ENCODE results near the gene ABCF3. TPM values are rescaled to one million over a fixed set of nuclear protein-coding genes. Genes with fewer than 3 reads are reported as not detected.

ABCF3 gene
- total RNA-seq, 4 donors from 2014 or later, result 41.0 to 76.7 (median 64.0) TPM

DNA sequence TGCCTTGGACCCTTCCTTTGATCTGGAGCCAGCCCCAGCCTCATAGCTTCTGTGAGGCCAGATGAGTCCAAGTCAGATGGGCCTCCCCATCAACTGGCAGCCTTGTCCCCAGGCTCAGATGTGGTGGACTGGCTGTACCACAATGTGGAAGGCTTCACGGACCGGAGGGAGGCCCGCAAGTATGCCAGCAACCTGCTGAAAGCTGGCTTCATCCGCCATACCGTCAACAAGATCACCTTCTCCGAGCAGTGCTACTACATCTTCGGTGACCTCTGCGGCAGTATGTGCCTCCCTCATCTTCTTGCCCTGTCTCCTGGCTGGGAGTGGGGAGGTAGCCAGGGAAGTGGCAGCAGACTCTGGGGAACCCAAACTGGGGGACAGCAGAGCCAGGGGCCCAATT lies 18.2 kb upstream of the ABCF3 start:
- DNase-seq (ENCODE audit: low spot score), result no peak
- ATAC-seq (ENCODE audit: low FRiP score), result no peak
- TF ChIP-seq, protein P1, sequence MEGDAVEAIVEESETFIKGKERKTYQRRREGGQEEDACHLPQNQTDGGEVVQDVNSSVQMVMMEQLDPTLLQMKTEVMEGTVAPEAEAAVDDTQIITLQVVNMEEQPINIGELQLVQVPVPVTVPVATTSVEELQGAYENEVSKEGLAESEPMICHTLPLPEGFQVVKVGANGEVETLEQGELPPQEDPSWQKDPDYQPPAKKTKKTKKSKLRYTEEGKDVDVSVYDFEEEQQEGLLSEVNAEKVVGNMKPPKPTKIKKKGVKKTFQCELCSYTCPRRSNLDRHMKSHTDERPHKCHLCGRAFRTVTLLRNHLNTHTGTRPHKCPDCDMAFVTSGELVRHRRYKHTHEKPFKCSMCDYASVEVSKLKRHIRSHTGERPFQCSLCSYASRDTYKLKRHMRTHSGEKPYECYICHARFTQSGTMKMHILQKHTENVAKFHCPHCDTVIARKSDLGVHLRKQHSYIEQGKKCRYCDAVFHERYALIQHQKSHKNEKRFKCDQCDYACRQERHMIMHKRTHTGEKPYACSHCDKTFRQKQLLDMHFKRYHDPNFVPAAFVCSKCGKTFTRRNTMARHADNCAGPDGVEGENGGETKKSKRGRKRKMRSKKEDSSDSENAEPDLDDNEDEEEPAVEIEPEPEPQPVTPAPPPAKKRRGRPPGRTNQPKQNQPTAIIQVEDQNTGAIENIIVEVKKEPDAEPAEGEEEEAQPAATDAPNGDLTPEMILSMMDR (IDR thresholded peaks at IDR 0.05), result no peak

DNA sequence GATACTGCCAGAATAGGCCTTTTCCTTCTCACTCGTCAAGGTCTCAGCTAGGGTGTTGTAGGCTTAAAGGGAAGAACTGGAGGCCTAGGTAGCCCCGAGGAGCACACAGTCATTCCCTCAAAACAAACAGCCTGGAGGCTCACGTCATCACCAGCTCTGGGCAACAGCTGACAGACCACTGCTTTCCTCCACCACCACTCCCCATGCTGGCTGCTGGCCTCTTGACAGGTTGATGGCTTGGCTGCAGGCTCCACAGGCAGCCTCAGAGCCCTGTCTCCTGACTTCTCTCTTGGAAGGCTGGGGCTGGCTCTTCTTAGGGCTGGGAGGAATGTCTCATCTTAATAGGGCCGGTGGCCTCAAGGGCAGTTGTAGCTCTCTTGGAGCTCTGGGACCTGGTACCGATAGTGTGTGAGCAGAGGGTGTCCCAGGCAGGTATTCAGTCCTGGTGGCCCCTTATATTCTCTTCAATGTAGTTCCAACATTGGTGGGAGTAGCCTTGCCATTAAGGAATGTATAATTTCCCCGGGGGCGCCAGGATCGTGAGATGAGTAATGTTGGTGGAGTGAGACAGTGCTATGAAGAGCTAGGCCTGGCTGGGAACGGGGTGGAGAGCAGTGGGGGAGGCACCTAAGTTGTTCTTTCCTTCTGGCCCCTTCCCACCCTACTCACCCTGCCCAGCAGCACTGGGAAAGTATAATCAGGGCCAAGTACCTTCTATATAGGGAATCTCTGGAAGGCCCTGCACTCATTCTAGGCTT lies 17.5 kb upstream of the ABCF3 start:
- DNase-seq (ENCODE audit: low spot score), result no peak
- TF ChIP-seq, protein P1 (IDR thresholded peaks at IDR 0.05), result no peak
- peak; percentile 83 for ATAC-seq (ENCODE audit: low FRiP score)

DNA sequence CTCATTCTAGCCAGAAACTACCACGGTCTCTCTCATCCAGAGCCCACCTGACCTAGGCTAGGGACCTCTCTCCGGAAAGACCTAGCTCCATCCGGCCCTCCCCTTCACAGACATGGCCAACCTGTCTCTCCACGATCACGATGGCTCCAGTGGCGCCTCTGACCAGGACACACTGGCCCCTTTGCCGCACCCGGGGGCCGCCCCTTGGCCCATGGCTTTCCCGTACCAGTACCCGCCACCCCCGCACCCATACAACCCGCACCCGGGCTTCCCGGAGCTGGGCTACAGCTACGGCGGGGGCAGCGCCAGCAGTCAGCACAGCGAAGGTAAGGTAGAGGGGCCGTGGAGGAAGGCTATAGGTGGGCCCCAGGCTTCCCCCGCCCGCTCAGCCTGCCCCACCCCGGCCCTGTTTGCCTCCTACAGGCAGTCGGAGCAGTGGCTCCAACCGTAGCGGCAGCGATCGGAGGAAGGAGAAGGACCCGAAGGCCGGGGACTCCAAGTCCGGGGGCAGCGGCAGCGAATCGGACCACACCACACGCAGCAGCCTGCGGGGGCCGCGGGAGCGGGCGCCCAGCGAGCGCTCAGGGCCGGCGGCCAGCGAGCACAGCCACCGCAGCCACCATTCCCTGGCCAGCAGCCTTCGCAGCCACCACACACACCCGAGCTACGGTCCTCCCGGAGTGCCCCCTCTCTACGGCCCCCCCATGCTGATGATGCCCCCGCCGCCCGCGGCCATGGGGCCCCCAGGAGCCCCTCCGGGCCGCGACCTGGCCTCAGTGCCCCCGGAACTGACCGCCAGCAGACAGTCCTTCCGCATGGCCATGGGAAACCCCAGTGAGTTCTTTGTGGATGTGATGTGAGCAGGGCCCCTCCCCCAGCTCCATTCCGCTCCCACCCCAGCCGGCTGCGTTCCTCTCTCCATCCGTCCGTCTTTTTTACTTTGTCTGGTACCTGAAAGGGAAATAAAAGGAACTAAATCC lies 15.8 kb upstream of the ABCF3 start:
- DNase-seq (ENCODE audit: low spot score) (no peak), ATAC-seq (ENCODE audit: low FRiP score) (no peak)

DNA sequence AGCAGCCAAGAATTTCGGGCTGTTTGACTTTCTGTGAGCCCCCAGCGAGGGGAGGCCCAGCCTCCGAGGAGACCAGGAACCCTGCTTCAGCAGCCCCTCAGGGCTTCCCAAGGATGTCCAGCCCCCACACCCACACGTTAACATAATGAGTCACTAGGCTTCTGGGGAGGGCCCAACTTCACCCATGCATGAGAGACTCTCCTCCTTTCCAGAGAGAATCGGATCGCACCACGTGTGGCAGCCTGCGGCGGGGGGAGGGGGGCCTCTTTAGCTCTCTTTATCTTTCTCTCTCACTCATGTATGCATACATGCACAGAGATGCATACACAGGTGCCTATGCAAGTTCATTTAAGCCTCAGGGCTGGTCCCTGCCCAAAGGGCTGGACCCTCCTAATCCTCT lies 14.4 kb upstream of the ABCF3 start:
- DNase-seq (ENCODE audit: low spot score) (no peak), ATAC-seq (ENCODE audit: low FRiP score) (no peak)
- TF ChIP-seq, protein P1 (IDR thresholded peaks at IDR 0.05), result no peak

More for the DNA sequence above, 15.8 kb upstream of the ABCF3 start:
- TF ChIP-seq, protein P1 (IDR thresholded peaks at IDR 0.05), result no peak

DNA sequence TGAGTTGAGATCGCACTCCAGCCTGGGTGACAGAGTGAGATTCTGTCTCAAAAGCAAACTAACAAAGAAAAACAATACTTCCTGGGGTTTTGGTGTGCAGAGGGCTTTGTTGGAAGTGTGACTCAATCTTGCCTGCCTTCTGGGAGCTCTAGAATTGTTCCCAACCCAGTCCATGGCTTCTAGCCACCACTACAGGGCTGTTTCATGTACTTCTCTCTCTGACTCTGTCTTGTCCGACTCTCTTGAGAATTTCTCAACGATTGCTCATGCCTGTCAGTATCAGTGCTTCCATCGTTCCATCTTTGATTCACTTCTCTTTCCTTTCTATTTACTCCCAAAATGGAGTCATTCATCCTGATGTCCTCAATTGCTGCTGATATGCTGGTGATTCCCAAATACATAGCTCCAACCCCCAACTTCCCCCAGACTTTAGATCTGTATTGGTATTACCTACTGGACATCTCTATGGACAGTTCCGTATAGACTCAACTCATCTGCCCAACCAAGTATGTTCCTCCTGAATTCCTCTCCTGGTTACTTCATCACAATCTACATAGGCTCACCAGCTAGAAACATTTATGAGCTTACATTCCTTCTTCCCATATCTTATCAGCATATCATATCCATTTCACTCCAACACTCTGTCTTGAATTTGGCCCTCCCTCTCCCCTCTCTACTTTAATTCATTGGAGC lies 13.2 kb upstream of the ABCF3 start:
- no peak for DNase-seq (ENCODE audit: low spot score)
- ATAC-seq (ENCODE audit: low FRiP score), result no peak
- TF ChIP-seq, protein P1 (IDR thresholded peaks at IDR 0.05), result no peak

DNA sequence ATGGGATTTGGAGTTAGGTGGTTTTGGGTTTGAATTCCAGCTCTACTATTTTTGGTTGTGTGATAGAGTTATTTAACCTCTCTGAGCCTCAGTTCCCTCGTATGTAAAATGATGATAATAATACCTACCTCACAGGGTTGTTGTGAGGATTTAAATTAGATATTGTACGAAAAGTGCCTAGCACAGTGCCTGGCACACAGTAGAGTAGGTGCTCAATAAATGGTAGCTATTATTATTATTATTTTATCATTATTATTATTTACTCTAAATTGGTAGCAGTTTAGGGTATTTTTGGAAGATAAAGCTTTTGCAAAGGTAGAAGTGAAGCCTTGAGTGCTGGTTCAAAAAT lies 12.7 kb upstream of the ABCF3 start:
- no peak for ATAC-seq (ENCODE audit: low FRiP score)
- TF ChIP-seq, protein P1 (IDR thresholded peaks at IDR 0.05), result no peak
- DNase-seq (ENCODE audit: low spot score), result no peak

Measured in omental fat pad (tissue), 4 donors.